ENCODE data around the gene SYCE3. TPM values are rescaled to one million over a fixed set of nuclear protein-coding genes. Genes with fewer than 3 reads are reported as not detected.

The SYCE3 gene
- total and polyA plus RNA-seq, 2 experiments from 2014 or later, result not detected

DNA sequence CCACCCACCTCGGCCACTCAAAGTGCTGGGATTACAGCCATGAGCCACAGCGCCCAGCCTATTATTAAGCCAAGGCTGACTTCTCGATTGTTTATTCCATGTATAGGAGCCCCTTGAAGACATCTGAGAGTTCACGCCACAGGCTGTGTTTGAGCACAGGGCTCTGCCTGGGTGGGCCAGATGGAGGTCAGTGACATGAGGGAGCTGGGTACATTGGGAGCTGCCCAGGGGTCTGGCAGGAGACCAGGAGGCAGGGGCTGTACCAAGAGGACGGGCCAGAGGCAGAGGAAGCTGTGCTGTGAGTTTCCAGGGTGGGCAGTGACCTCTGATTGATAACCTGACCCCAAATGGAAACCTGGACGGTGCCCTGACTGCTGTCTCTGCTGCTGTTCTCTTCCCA is 60.6 kb downstream of the SYCE3 start:
- no peak overlapping the region for H3K4me2 ChIP-seq
- no peak overlapping the region for H2AFZ ChIP-seq
- H3K4me1 Mint-ChIP-seq, result peaks cover 3% of the 10 kb centered on the region; the same call in 2 of the 3 replicates
- H3K4me3 Mint-ChIP-seq, result no peak overlapping the region
- H3K79me2 ChIP-seq (replicated peaks; ENCODE audit: insufficient read depth), result no peaks in the 10 kb centered on the region
- H3K27me3 Mint-ChIP-seq (ENCODE audit: insufficient read depth, low read depth, poor library complexity), result peaks cover 15% of the 10 kb centered on the region
- H3K4me3 ChIP-seq, result no peak overlapping the region
- no peak overlapping the region for H3K27ac Mint-ChIP-seq
- no peak for ATAC-seq
- H3K9me3 Mint-ChIP-seq, result no peaks in the 10 kb centered on the region
- H4K20me1 ChIP-seq (replicated peaks; ENCODE audit: insufficient read depth), result no peaks in the 10 kb centered on the region
- H3K36me3 Mint-ChIP-seq (ENCODE audit: low read depth), result no peaks in the 10 kb centered on the region; the same call in 2 of the 3 replicates
- H3K36me3 ChIP-seq (ENCODE audit: insufficient read depth), result no peaks in the 10 kb centered on the region
- H3F3A ChIP-seq (replicated peaks; ENCODE audit: low read depth), result peaks cover 5% of the 10 kb centered on the region; the same call in 1 of the 2 replicates
- no peaks in the 10 kb centered on the region for H3K27me3 ChIP-seq (ENCODE audit: insufficient read depth)
- H3K9me2 ChIP-seq (ENCODE audit: insufficient read depth), result no peaks in the 10 kb centered on the region
- TF ChIP-seq POLR2AphosphoS5 (IDR thresholded peaks at IDR 0.05; ENCODE audit: low read depth) (no peak), JUNB (IDR thresholded peaks at IDR 0.05; ENCODE audit: unreplicated experiment) (no peak)
- H3K4me1 ChIP-seq (ENCODE audit: insufficient read depth), result no peaks in the 10 kb centered on the region
- H3K27ac ChIP-seq (ENCODE audit: low read depth), result no peak overlapping the region
- no peak for DNase-seq (ENCODE audit: low spot score)

Other genes starting within 250 kb of the SYCE3 start
- 1.3 TPM in 2 replicates for gene DENND6B, start 235.9 kb downstream of the SYCE3 start, total RNA-seq (2014; rRNA removed; shearing (Covaris generic))
- 0.12 and 0.71 TPM in 2 replicates for gene DENND6B, start 235.9 kb downstream of the SYCE3 start, polyA plus RNA-seq (2016; fragmentation: Nextera tagmentation; extraction: Ambion mirVana)
- 37.5 and 45.8 TPM in 2 replicates for gene PPP6R2, start 219.6 kb downstream of the SYCE3 start, total RNA-seq (2014; rRNA removed; shearing (Covaris generic))
- gene PPP6R2, start 219.6 kb downstream of the SYCE3 start, polyA plus RNA-seq (2016; fragmentation: Nextera tagmentation; extraction: Ambion mirVana), result 11.9 and 13.4 TPM in 2 replicates
- 83.2 and 85.4 TPM in 2 replicates for gene SBF1, start 87.9 kb downstream of the SYCE3 start, total RNA-seq (2014; rRNA removed; shearing (Covaris generic))
- 23.3 and 26.5 TPM in 2 replicates for gene SBF1, start 87.9 kb downstream of the SYCE3 start, polyA plus RNA-seq (2016; fragmentation: Nextera tagmentation; extraction: Ambion mirVana)
- gene ADM2, start 81.4 kb downstream of the SYCE3 start, total RNA-seq (2014; rRNA removed; shearing (Covaris generic)), result 7.1 and 12.8 TPM in 2 replicates
- 3.3 and 3.5 TPM in 2 replicates for gene ADM2, start 81.4 kb downstream of the SYCE3 start, polyA plus RNA-seq (2016; fragmentation: Nextera tagmentation; extraction: Ambion mirVana)
- gene MIOX, start 76.1 kb downstream of the SYCE3 start, total RNA-seq (2014; rRNA removed; shearing (Covaris generic)), result 0.16 TPM in 1 of 2 replicates, not detected in the other
- gene MIOX, start 76.1 kb downstream of the SYCE3 start, polyA plus RNA-seq (2016; fragmentation: Nextera tagmentation; extraction: Ambion mirVana), result not detected in 2 replicates
- 30.7 and 36.3 TPM in 2 replicates for gene LMF2, start 55.2 kb downstream of the SYCE3 start, total RNA-seq (2014; rRNA removed; shearing (Covaris generic))
- 14.6 and 15.6 TPM in 2 replicates for gene LMF2, start 55.2 kb downstream of the SYCE3 start, polyA plus RNA-seq (2016; fragmentation: Nextera tagmentation; extraction: Ambion mirVana)
- gene NCAPH2, start 54.7 kb downstream of the SYCE3 start, total RNA-seq (2014; rRNA removed; shearing (Covaris generic)), result 76.1 and 77.5 TPM in 2 replicates
- gene NCAPH2, start 54.7 kb downstream of the SYCE3 start, polyA plus RNA-seq (2016; fragmentation: Nextera tagmentation; extraction: Ambion mirVana), result 52.2 and 60.7 TPM in 2 replicates
- gene SCO2, start 37.3 kb downstream of the SYCE3 start, total RNA-seq (2014; rRNA removed; shearing (Covaris generic)), result 1.6 and 4.9 TPM in 2 replicates
- gene SCO2, start 37.3 kb downstream of the SYCE3 start, polyA plus RNA-seq (2016; fragmentation: Nextera tagmentation; extraction: Ambion mirVana), result 1.1 and 2.6 TPM in 2 replicates
- 0.28 and 1.2 TPM in 2 replicates for gene TYMP, start 32.9 kb downstream of the SYCE3 start, total RNA-seq (2014; rRNA removed; shearing (Covaris generic))
- gene TYMP, start 32.9 kb downstream of the SYCE3 start, polyA plus RNA-seq (2016; fragmentation: Nextera tagmentation; extraction: Ambion mirVana), result 1.8 and 1.9 TPM in 2 replicates
- gene KLHDC7B, start 17.0 kb downstream of the SYCE3 start, total RNA-seq (2014; rRNA removed; shearing (Covaris generic)), result 0.58 TPM in 1 of 2 replicates, not detected in the other
- gene KLHDC7B, start 17.0 kb downstream of the SYCE3 start, polyA plus RNA-seq (2016; fragmentation: Nextera tagmentation; extraction: Ambion mirVana), result not detected in 2 replicates
- 5.5 and 14.4 TPM in 2 replicates for gene CPT1B, start 15.5 kb upstream of the SYCE3 start, total RNA-seq (2014; rRNA removed; shearing (Covaris generic))
- 5.6 and 6.4 TPM in 2 replicates for gene CPT1B, start 15.5 kb upstream of the SYCE3 start, polyA plus RNA-seq (2016; fragmentation: Nextera tagmentation; extraction: Ambion mirVana)
- 51.2 and 67.0 TPM in 2 replicates for gene CHKB, start 19.9 kb upstream of the SYCE3 start, total RNA-seq (2014; rRNA removed; shearing (Covaris generic))
- gene CHKB, start 19.9 kb upstream of the SYCE3 start, polyA plus RNA-seq (2016; fragmentation: Nextera tagmentation; extraction: Ambion mirVana), result 61.6 and 63.7 TPM in 2 replicates
- gene MAPK8IP2, start 37.9 kb upstream of the SYCE3 start, total RNA-seq (2014; rRNA removed; shearing (Covaris generic)), result 2.8 and 3.5 TPM in 2 replicates
- 0.15 and 0.16 TPM in 2 replicates for gene MAPK8IP2, start 37.9 kb upstream of the SYCE3 start, polyA plus RNA-seq (2016; fragmentation: Nextera tagmentation; extraction: Ambion mirVana)
- 8.2 and 8.6 TPM in 2 replicates for gene ARSA, start 65.2 kb upstream of the SYCE3 start, total RNA-seq (2014; rRNA removed; shearing (Covaris generic))
- 7.1 and 8.1 TPM in 2 replicates for gene ARSA, start 65.2 kb upstream of the SYCE3 start, polyA plus RNA-seq (2016; fragmentation: Nextera tagmentation; extraction: Ambion mirVana)
- gene SHANK3, start 109.9 kb upstream of the SYCE3 start, total RNA-seq (2014; rRNA removed; shearing (Covaris generic)), result 4.9 and 5.1 TPM in 2 replicates
- gene SHANK3, start 109.9 kb upstream of the SYCE3 start, polyA plus RNA-seq (2016; fragmentation: Nextera tagmentation; extraction: Ambion mirVana), result 0.52 and 0.56 TPM in 2 replicates
- 2.2 TPM in 1 of 2 replicates, not detected in the other for gene ACR, start 175.3 kb upstream of the SYCE3 start, total RNA-seq (2014; rRNA removed; shearing (Covaris generic))
- gene ACR, start 175.3 kb upstream of the SYCE3 start, polyA plus RNA-seq (2016; fragmentation: Nextera tagmentation; extraction: Ambion mirVana), result not detected in 2 replicates
- 11.5 and 11.8 TPM in 2 replicates for gene RABL2B, start 220.7 kb upstream of the SYCE3 start, total RNA-seq (2014; rRNA removed; shearing (Covaris generic))
- gene RABL2B, start 220.7 kb upstream of the SYCE3 start, polyA plus RNA-seq (2016; fragmentation: Nextera tagmentation; extraction: Ambion mirVana), result 9.7 and 10.8 TPM in 2 replicates

Data from GM23338 (cell line).